IMR-90 (cell line): ENCODE results near the gene MACC1. TPM values are rescaled to one million over a fixed set of nuclear protein-coding genes. Genes with fewer than 3 reads are reported as not detected.
A peak's percentile ranks its signal among the peaks of the same experiment; 100 is the strongest.

Source experiments
- ATAC-seq: fragments of 200-7000 bp; cut with Tn5 transposase; 2 replicates; pipeline ENCODE4 v1.9.1; 2020; ENCODE audit warnings: low read depth, mild to moderate bottlenecking, moderate library complexity
- BruUV-seq: library from RNA; stranded (reverse); fragments of 400-500 nt; replicated peaks from 2 replicates; lab custom pipeline; 2021; lab: Mats Ljungman, UMichigan
- CTCF ChIA-PET: fragments of 300-600 bp; formaldehyde crosslinking; extraction: SDS; loops from one replicate; lab custom pipeline; 2021; ENCODE audit warnings: antibody characterized with exemption; lab: Yijun Ruan, JAX
- POLR2A ChIA-PET: fragments of 300-600 bp; sonication (Branson Sonifier 250); formaldehyde crosslinking; loops from one replicate; lab custom pipeline; 2022; ENCODE audit warnings: antibody characterized with exemption; ENCODE audit not compliant: unreplicated experiment; lab: Charles Lee
- DNase-seq: peaks from one replicate; pipeline ENCODE4 v3.0.0; 2013
- H2AFZ ChIP-seq: replicated peaks from 2 replicates; pipeline ENCODE3; 2013; ENCODE audit warnings: low read length, mild to moderate bottlenecking; ENCODE audit not compliant: poor library complexity
- H2AK5ac ChIP-seq: 2 replicates; pipeline ENCODE4 v1.6.1; 2013; ENCODE audit warnings: low read depth, low read length, inconsistent platforms
- H2AK9ac ChIP-seq: replicated peaks from 2 replicates; pipeline ENCODE3; 2013; ENCODE audit warnings: mild to moderate bottlenecking, low read depth, low read length, moderate library complexity; ENCODE audit not compliant: poor library complexity
- H2BK120ac ChIP-seq: 2 replicates; pipeline ENCODE4 v1.6.1; 2013; ENCODE audit warnings: low read depth, low read length, inconsistent platforms
- H2BK15ac ChIP-seq: 3 replicates; pipeline ENCODE4 v1.6.1; 2013; ENCODE audit warnings: low read depth, low read length, inconsistent platforms
- H2BK20ac ChIP-seq: 2 replicates; pipeline ENCODE4 v1.6.1; 2013; ENCODE audit warnings: low read depth, mild to moderate bottlenecking, inconsistent platforms, low read length, moderate library complexity
- H2BK5ac ChIP-seq: 2 replicates; pipeline ENCODE4 v1.6.1; 2013; ENCODE audit warnings: mild to moderate bottlenecking, low read depth, low read length, inconsistent platforms; ENCODE audit not compliant: poor library complexity, severe bottlenecking
- H3K14ac ChIP-seq: replicated peaks from 2 replicates; pipeline ENCODE4 v1.6.1; 2013; ENCODE audit warnings: low read depth, low read length, inconsistent platforms
- H3K18ac ChIP-seq: 2 replicates; pipeline ENCODE4 v1.6.1; 2013; ENCODE audit warnings: low read depth, low read length, control low read depth
- H3K23ac ChIP-seq: 2 replicates; pipeline ENCODE4 v1.6.1; 2013; ENCODE audit warnings: low read depth, low read length, inconsistent platforms
- H3K27ac ChIP-seq: 2 replicates; pipeline ENCODE4 v1.5.1; 2013; ENCODE audit warnings: mild to moderate bottlenecking, control low read depth, low read length; ENCODE audit not compliant: insufficient read depth
- H3K27me3 ChIP-seq: 2 replicates; pipeline ENCODE4 v1.6.1; 2013; ENCODE audit warnings: low read length; ENCODE audit not compliant: control insufficient read depth, insufficient read depth
- H3K36me3 ChIP-seq: 2 replicates; pipeline ENCODE4 v1.6.1; 2013; ENCODE audit warnings: low read length, mixed read lengths; ENCODE audit not compliant: control insufficient read depth, insufficient read depth
- H3K4ac ChIP-seq: 2 replicates; pipeline ENCODE4 v1.6.1; 2013; ENCODE audit warnings: low read depth, low read length, inconsistent platforms
- H3K4me1 ChIP-seq: 2 replicates; pipeline ENCODE4 v1.6.1; 2013; ENCODE audit warnings: low read length, mixed read lengths; ENCODE audit not compliant: control insufficient read depth, insufficient read depth
- H3K4me2 ChIP-seq: 2 replicates; pipeline ENCODE4 v1.6.1; 2013; ENCODE audit warnings: low read depth, mild to moderate bottlenecking, control low read depth, low read length, moderate library complexity
- H3K4me3 ChIP-seq: 2 replicates; pipeline ENCODE4 v1.5.1; 2013; ENCODE audit warnings: low read depth, mild to moderate bottlenecking, control low read depth, low read length, moderate library complexity; ENCODE audit not compliant: insufficient read depth
- H3K56ac ChIP-seq: 2 replicates; pipeline ENCODE4 v1.6.1; 2013; ENCODE audit warnings: low read length, inconsistent platforms; ENCODE audit not compliant: insufficient read depth; ENCODE audit errors: extremely low read depth
- H3K79me1 ChIP-seq, 2 experiments: 2 replicates each; pipeline ENCODE4 v1.6.1; 2013; ENCODE audit warnings: low read length in 2 of 2, inconsistent platforms in 1 of 2, low read depth in 1 of 2
- H3K9ac ChIP-seq: 2 replicates; pipeline ENCODE4 v1.6.1; 2013; ENCODE audit warnings: low read depth, low read length, control low read depth
- H3K9me1 ChIP-seq: 2 replicates; pipeline ENCODE4 v1.6.1; 2013; ENCODE audit warnings: low read length, inconsistent platforms; ENCODE audit not compliant: insufficient read depth
- H3K9me3 ChIP-seq: 2 replicates; pipeline ENCODE4 v1.6.1; 2013; ENCODE audit warnings: low read length; ENCODE audit not compliant: control insufficient read depth, insufficient read depth
- H4K20me1 ChIP-seq: 2 replicates; pipeline ENCODE4 v1.6.1; 2013; ENCODE audit warnings: low read length, inconsistent platforms; ENCODE audit not compliant: insufficient read depth
- H4K5ac ChIP-seq: 2 replicates; pipeline ENCODE4 v1.6.1; 2013; ENCODE audit warnings: mild to moderate bottlenecking, low read depth, low read length, control low read depth
- H4K8ac ChIP-seq, 2 experiments: 2 replicates each; pipeline ENCODE4 v1.6.1; 2013; ENCODE audit warnings: low read depth in 2 of 2, low read length in 2 of 2, control low read depth in 1 of 2, inconsistent platforms in 1 of 2
- H4K91ac ChIP-seq: 2 replicates; pipeline ENCODE4 v1.6.1; 2013; ENCODE audit warnings: low read depth, low read length, inconsistent platforms; ENCODE audit not compliant: insufficient read depth
- CEBPB ChIP-seq: IDR thresholded peaks from 2 replicates; pipeline ENCODE4 v1.6.1; 2012; ENCODE audit warnings: low read depth, low read length, improper control_type of control experiment
- CHD1 ChIP-seq: IDR thresholded peaks from 2 replicates; pipeline ENCODE4 v1.6.1; 2012; ENCODE audit warnings: low read depth, low read length, improper control_type of control experiment
- CTCF ChIP-seq: conservative IDR thresholded peaks from 2 replicates; pipeline ENCODE4 v1.5.1; 2012; ENCODE audit warnings: mild to moderate bottlenecking, low read depth, low read length, improper control_type of control experiment
- FOS ChIP-seq: fragments of 150-350 bp; IDR thresholded peaks from 2 replicates; pipeline ENCODE4 v1.6.1; 2016; ENCODE audit warnings: low read depth, low read length
- MXI1 ChIP-seq: IDR thresholded peaks from 2 replicates; pipeline ENCODE4 v1.6.1; 2012; ENCODE audit warnings: low read depth, mild to moderate bottlenecking, low read length, moderate library complexity, borderline replicate concordance
- NFE2L2 ChIP-seq: fragments of 150-350 bp; IDR thresholded peaks from 2 replicates; pipeline ENCODE4 v1.6.1; 2016; ENCODE audit warnings: low read depth, mild to moderate bottlenecking, low read length
- POLR2A ChIP-seq: IDR thresholded peaks from 2 replicates; pipeline ENCODE4 v1.6.1; 2012; ENCODE audit warnings: mild to moderate bottlenecking, low read depth, low read length
- RAD21 ChIP-seq: IDR thresholded peaks from 2 replicates; pipeline ENCODE4 v1.6.1; 2012; ENCODE audit warnings: low read length, improper control_type of control experiment
- RCOR1 ChIP-seq: IDR thresholded peaks from 2 replicates; pipeline ENCODE4 v1.6.1; 2012; ENCODE audit warnings: mild to moderate bottlenecking, low read length, improper control_type of control experiment; ENCODE audit not compliant: insufficient replicate concordance
- RFX5 ChIP-seq: IDR thresholded peaks from 2 replicates; pipeline ENCODE4 v1.8.0; 2012; ENCODE audit warnings: low read depth, mild to moderate bottlenecking, low read length, moderate library complexity
- SMC3 ChIP-seq: fragments of 150-350 bp; IDR thresholded peaks from 2 replicates; pipeline ENCODE4 v1.6.1; 2016; ENCODE audit warnings: low read depth, mild to moderate bottlenecking, antibody characterized with exemption, low read length, moderate library complexity
- USF2 ChIP-seq: fragments of 150-350 bp; IDR thresholded peaks from 2 replicates; pipeline ENCODE4 v1.6.1; 2017; ENCODE audit warnings: mild to moderate bottlenecking, antibody characterized with exemption, low read length, low read depth
- WGBS, 2 experiments: methylation state at CpG; one replicate each; pipeline versions ENCODE4 v1.1.5 to v1.1.7; 2013; ENCODE audit warnings: missing lambda C conversion rate in 2 of 2; ENCODE audit not compliant: insufficient read length in 1 of 2; ENCODE audit errors: extremely low coverage in 2 of 2; 5-methylcytosine and 5-hydroxymethylcytosine counted together
- dilution Hi-C: fragments of 300-500 bp; cut with HindIII; formaldehyde crosslinking; loops from one replicate; pipeline ENCODE4 v1.14.3; 2018; ENCODE audit warnings: low sequenced_read_pairs; ENCODE audit not compliant: unreplicated experiment
- in situ Hi-C: fragments of 300-500 bp; cut with MboI; formaldehyde crosslinking; loops from 3 replicates; pipeline ENCODE4 v1.14.3; 2019; ENCODE audit warnings: low sequenced_read_pairs, inconsistent platforms, mixed read lengths
- intact Hi-C: fragments of 100-400 bp; cut with micrococcal nuclease; formaldehyde crosslinking; loops from 2 replicates; pipeline ENCODE4 v1.10.0; 2022
- polyA plus RNA-seq, 3 experiments: library from polyadenylated mRNA; depleted of rRNA; stranded (reverse); fragments of >200 nt; gene quantifications; 2 replicates each; pipeline ENCODE4 v1.2.3, GENCODE V29; 2012; ENCODE audit warnings: low replicate concordance in 1 of 3
- total RNA-seq: library from RNA; depleted of rRNA; stranded (reverse); fragments of >200 nt; gene quantifications from 2 replicates; pipeline ENCODE4 v1.2.3, GENCODE V29; 2012
- TF ChIP-seq, protein P1 (sequence below): fragments of 150-350 bp; IDR thresholded peaks from 2 replicates; pipeline ENCODE4 v1.6.1; 2016; ENCODE audit warnings: low read depth, mild to moderate bottlenecking, low read length, moderate library complexity, borderline replicate concordance

MACC1 gene
- total and polyA plus RNA-seq, 2 of the 4 experiments (the other 2 are of a cell fraction), result under 0.01 TPM; not detected in 1

- peak overlapping the region; percentile 62 for H3K14ac ChIP-seq
- no peaks in the 10 kb centered on the region for H3K27me3 ChIP-seq
- H3K9me3 ChIP-seq, result no peaks in the 10 kb centered on the region
- in situ Hi-C loops, result no loop called here
- peak overlapping the region; percentile 22; the same call in 1 of the 2 replicates for H2AK5ac ChIP-seq
- peak overlapping the region; percentile 86 for H2BK120ac ChIP-seq
- H3K9ac ChIP-seq, result no peak overlapping the region
- peak overlapping the region; percentile 94 for H3K18ac ChIP-seq
- H3K79me1 ChIP-seq, result no peaks in the 10 kb centered on the region
- H3K23ac ChIP-seq, result peak overlapping the region; percentile 45; the same call in 1 of the 2 replicates
- TF ChIP-seq CHD1 (no peak), POLR2A (no peak), CTCF (no peak), RAD21 (no peak), RCOR1 (no peak), NFE2L2 (no peak), MXI1 (no peak), FOS (no peak), SMC3 (no peak), RFX5 (no peak), CEBPB (no peak), USF2 (no peak)
- TF ChIP-seq, protein P1, sequence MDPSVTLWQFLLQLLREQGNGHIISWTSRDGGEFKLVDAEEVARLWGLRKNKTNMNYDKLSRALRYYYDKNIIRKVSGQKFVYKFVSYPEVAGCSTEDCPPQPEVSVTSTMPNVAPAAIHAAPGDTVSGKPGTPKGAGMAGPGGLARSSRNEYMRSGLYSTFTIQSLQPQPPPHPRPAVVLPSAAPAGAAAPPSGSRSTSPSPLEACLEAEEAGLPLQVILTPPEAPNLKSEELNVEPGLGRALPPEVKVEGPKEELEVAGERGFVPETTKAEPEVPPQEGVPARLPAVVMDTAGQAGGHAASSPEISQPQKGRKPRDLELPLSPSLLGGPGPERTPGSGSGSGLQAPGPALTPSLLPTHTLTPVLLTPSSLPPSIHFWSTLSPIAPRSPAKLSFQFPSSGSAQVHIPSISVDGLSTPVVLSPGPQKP, result no peak
- H3K4me3 ChIP-seq, result no peak overlapping the region
- H3K36me3 ChIP-seq, result no peaks in the 10 kb centered on the region
- peak overlapping the region; percentile 45 for H2AK9ac ChIP-seq
- H3K27ac ChIP-seq, result no peak overlapping the region; the same call in 1 of the 2 replicates
- ATAC-seq (no peak), DNase-seq (no peak)
- CTCF ChIA-PET, result no interaction called here
- peak overlapping the region; percentile 28; the same call in 2 of the 3 replicates for H2BK15ac ChIP-seq
- H3K9me1 ChIP-seq, result peaks cover 6% of the 10 kb centered on the region
- peak overlapping the region; percentile 80 for H3K4ac ChIP-seq
- H2BK5ac ChIP-seq, result peak overlapping the region; percentile 9
- H2BK20ac ChIP-seq, result peak overlapping the region; percentile 90
- dilution Hi-C loops, result no loop called here
- H4K5ac ChIP-seq, result peak overlapping the region; percentile 49
- H4K91ac ChIP-seq, result peak overlapping the region; percentile 77
- no peak overlapping the region for H3K4me2 ChIP-seq
- no peak overlapping the region for H3K56ac ChIP-seq
- intact Hi-C loops, result loop anchor here (5.0 kb wide), 1 partner anchor 75 kb away; no protein-coding TSS in a partner anchor
- WGBS, 2 experiments, result no CpG with 5 or more reads among the region's 7 CpGs
- no peaks in the 10 kb centered on the region for H4K20me1 ChIP-seq
- peaks cover 19% of the 10 kb centered on the region for H3K4me1 ChIP-seq
- no TSS peak for BruUV-seq
- peak overlapping the region; percentile 5 to 73; a peak in 1 of 4 replicates for H4K8ac ChIP-seq
- POLR2A ChIA-PET, result no interaction called here
- H2AFZ ChIP-seq, result no peak overlapping the region
These were observed 5.1 kb upstream of the MACC1 start for GRCh38 chr7:20222219-20222828.
